Dermis microvascular lymphatic vessel endothelial cell (primary cell): ENCODE results near the gene LHX4. TPM values are rescaled to one million over a fixed set of nuclear protein-coding genes. Genes with fewer than 3 reads are reported as not detected.

Experiments
- DNase-seq, 2 donors: peaks; one replicate each; pipeline versions ENCODE4 v3.0.0 to v3.0.0-alpha.2; 2010; ENCODE audit warnings: low read depth in 2 of 2
- total RNA-seq: library from RNA; depleted of rRNA; stranded (reverse); fragments of >200 nt; gene quantifications from 2 replicates; pipeline ENCODE4 v1.2.1, GENCODE V29; 2014

LHX4 gene
- total RNA-seq, 1 donor from 2014 or later, result not detected

DNA sequence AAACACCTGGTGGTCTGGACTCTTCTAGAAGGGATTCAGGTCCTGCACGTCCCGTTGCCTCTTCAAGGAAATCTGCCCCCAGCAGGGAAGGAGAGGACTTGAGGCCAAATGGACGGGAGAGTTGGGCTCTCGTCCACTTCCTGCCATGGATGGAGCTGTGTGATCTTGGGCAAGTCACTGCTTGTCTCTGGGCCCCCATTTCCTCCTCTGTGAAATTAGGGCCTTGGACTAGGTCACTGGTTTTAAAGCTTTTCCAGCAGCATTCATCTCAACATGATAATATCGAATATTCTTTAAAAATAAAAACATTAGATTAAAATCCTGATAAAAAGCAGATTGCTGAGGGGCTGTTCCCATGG is 26.9 kb downstream of the LHX4 start:
- no peak for DNase-seq

DNA sequence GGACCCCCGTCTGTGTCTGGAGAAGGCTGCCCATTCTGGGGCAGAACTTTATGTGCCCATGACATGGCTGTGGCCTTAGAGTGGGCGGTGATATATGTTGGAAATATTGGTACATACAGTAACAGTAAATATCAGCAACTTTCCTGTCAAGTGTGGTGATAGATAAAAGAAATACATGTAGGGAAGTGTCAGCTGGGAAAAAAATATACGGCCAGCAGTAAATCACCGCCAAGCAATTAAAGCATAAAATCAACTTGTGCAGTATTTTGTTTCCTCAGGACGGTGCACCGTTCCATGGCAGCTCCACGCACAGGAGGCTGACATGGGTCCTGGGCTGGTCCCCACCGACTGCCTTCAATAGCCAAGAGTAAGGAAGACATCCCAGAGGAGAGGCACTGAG is 27.4 kb downstream of the LHX4 start:
- no peak for DNase-seq

DNA sequence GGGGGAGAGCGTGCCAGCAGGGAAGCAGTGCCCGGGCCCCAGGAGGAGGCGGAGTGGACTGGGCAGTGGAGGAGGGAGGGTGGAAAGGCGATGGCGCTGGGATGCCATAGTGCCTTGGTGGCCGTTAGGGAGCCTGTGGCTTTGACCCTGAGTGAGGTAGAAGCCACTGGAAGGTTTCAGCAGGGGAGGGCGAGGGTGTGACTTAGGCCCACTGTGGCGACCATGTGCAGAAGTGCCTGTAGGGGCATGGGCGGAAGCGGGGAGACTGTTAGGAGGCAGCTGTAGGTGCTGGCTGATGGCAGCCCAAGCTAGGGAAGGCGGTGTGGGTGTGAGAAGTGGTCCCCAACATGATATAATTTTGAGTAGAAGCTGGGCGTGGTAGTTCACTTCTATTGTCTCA is 28.2 kb downstream of the LHX4 start:
- no peak for DNase-seq

DNA sequence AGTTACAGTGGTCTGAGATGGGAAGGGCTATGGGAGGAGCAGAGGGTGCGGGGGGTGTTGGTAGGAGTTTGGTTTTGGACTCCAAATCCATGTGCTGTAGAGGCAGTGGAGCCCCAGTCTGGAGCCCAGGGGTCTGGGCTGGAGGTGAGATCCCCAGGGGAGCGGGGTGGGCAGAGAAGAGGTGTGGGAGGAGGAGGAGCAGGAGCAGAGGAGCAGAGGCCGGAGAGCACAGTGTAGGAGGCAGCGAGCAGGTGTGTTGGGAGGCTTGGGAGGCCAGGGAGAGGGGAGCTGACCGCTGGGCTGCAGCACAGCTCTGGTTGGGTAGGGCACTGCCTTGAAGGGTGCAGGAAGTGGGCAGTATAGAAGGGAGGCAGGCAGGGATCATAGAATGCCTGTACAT is 28.9 kb downstream of the LHX4 start:
- no peak for DNase-seq

DNA sequence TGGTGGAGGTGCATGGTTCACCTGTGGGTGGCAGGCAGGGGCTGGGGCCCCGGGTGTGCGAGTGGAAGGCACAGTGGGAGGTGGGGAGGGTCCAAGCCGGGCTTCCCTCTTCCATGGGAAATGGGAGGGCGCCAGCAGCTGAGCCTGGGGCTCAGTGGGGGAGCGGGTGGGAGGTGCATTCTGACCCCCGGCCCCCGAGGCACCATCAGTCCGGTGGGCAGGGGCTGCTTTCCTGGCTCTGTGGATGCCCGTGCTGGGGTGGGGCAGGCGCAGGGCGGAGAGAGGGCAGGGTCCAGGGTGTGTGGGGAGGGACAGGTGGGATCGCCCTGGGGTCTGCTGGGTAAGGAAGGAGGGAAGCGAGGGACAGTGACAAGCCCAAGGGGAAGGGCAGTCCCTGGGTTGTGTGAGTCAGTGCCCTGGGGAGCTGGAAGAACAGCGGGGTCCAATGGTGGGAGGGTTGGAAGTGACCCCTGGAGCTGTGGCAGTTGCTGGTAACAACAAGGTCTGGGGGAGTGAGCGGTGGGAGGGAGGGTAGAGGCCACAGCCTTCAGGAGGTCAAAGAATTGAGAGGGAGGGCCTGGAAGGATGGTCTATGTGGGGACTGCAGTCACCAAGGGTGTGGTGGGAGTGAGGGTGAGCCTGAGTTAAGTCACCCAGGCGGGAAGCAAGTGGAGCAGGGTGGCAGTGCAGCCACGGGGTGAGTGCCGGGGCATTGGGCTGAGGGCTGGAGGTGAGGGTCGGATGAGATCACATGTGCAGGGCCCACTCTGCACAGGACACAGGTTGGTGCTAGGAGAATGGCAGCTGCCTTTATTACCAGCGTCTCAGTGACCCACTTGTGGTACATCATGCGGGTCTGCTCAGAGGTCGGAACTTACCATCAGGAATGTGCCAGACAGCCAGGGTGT is 29.6 kb downstream of the LHX4 start:
- no peak for DNase-seq

DNA sequence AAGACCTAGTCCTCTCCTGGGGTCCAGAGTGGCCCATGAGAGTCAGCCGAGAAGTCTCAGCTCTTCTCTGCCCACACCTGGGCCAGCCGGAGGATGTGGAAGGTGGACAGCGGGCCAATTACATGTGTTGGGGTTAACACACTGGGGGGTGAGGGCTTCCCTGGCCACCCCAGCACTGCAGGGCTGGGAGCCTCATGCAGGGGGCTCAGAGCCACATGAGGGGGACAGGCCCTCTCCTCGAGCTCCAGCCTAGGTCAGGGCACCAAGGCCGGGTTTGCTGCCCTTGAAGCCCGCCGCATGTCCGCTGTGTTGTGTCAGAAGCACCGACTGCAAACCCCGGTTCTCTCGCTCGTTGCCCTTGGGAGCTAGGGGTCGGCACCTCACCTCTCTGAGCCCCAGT is 30.5 kb downstream of the LHX4 start:
- no peak for DNase-seq

DNA sequence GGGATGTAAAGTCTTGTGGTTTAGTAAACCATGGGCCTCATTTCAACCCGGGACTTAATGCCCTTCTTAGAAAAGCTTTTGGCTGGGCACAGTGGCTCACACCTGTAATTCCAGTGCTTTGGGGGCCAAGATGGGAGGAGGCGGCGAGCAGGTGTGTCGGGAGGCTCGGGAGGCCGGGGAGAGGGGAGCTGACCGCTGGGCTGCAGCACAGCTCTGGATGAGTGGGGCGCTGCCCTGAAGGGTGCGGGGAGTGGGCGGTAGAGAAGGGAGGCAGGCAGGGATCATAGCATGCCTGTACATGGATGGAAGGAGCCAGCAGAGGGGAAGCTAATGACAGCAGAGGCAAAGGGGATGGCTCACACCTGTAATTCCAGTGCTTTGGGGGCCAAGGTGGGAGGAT is 31.0 kb downstream of the LHX4 start:
- no peak for DNase-seq

DNA sequence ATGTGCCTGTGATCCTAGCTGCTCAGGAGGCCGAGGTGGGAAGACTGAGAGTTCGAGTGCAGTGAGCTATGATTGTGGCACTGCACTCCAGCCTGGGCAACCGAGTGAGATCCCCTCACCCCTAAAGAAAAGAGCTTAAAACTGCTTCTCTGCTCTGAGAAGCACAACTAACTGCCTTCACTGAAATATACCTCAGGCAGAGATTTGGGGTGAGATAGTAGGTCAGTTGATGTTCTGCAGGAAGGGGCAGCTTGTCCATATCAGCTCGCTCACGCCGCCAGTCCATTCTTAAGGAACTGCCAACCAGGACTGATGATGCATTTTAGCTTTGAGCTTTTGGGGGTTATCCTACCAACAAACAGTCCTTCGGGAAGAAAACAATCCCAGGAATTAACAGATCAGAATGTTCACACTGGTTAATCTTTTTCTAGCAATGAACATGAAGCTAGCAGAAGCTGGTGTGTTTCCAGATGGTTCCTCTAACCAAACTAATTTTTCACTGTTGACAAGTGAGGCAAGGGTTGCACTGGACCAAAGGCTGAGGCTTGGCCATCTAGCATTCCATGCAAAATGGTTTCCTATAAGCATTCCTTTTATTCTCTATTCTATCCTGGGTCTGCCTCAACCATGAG is 31.6 kb downstream of the LHX4 start:
- no peak for DNase-seq

DNA sequence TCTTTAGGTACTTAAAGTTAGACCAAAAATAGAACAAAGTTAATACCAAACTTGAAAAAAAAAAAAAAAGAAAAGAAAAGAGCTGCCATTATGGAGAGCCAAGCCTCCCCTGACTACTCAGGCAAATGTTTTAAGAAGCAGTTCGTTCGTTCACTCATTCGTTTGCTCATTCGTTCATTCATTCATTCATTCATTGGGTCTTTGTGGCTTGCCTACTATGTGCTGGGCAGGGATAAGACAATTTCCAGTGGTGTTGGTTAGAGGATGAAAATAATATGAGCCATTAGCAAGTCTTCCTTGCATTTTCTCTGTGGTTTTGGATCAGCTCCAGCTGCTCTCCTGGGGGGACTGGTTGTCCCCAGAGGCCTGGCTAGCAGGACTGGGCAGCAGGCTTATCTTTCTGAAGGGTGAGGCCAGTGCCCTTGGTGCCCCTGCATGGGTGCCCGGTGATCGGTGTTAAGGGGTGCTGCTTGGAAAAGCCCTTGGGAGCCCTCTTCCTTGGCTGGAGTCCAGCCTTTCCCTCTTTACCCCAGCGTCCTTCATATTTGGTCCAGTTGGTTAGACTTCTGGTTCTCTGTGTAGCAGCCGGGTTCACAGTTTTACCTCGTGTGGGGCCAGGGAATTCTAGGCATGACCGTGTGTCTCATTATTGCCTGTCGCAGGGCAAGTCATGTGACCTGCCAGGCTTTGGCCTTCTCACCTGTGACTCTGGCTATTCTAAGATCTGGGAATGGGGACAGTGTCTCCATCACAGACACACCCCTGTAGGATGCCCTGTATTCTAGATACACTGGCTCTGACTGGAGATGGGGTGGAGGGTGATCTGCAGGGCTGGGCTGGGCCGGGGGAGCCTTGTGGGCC is 32.8 kb downstream of the LHX4 start:
- no peak for DNase-seq

DNA sequence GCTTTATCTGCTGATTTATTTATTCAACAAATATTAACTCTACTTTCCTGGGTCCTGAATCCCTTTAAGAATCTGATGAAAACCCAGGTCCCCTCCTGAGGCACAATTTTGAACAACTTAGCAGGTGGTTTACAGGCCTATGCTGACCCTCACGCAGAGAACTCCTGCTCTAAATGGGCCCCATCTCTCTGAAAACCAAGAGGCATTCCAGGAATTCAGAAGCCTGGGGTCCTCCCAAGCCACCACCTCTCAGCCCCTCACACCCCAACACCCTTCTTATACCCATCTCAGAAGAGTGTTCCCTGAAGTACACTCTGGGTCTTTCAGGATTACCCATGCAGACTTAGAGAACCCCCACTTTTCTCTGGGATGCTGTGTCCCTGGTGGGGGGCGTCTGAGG is 34.5 kb downstream of the LHX4 start:
- no peak for DNase-seq

DNA sequence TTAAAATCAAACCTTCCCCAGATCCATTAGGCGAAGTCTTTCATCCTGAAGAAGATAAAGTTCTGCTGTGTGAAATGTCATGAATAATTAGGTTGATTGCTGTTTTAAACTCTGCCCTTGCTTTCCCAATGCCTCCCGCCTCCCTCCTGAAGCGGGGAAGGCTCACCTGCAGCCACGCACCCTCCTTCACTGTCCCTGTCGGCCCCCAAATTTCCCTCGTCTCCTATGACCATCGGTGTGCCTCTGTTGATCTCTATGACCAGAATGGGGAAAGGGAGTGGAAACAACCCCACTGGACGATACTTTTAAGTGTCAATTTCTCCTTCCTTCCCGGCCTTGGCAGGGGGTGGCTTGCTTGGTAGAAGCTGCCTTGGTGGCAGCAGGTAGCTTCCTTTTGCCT is 35.1 kb downstream of the LHX4 start:
- DNase-seq, result no peak

DNA sequence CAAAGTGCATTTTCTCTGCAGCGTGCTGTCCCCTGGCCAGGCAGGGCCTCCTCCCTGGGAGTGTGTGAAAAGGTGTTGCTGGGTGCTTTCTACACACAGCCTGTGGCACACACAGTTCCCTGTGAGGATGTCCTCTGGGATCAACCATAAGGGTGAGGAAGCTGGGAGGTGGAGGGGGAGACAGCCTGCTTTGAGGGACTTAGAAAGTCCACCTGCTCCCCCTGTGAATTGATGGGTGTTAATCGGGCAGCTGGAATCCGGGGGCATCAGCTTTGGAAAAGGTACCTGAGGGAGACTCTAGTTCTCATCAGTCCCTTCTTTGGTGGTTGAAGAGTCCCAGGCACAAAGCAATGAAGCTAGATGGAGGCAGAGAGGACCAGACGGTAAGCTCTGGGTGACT is 35.8 kb downstream of the LHX4 start:
- DNase-seq, result no peak

DNA sequence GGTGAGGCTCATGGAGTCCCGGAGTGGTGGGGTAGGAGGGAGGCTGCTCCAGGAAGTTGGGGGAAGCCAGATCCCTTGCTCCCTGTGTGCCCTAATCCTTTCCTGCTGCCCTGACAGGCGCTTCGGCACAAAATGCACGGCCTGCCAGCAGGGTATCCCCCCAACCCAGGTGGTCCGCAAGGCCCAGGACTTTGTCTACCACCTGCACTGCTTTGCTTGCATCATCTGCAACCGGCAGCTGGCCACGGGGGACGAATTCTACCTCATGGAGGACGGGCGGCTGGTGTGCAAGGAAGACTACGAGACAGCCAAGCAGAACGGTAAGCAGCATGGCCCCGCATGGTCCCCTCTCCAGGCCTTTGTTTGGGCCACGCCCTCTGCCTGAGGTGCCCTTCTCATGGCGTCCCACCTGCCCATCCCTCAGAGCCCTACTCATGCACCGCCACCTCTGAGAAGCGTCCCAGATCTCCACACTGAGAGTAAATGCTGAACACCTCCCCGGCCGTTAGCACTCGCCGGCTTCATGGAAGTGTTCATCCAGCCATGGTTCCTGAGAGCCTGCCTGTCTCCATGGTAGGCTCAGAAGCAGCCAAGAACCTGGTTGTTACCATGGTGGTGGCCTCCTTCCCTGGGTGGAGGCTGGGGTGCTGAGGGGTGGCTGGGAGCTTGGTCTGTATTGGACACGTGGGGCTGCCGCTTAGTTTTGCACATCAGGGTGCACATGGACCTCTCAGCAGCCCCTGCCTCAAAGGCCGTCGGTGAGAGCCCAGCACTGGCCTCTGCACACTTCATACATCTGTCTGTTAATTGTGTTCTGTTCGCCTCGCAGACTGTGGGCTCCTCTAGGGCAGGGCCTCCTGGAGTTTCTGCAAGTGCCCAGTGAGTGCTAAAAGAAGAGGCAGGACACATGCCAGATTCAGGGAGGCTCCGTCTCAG is 36.5 kb downstream of the LHX4 start:
- DNase-seq, result no peak

DNA sequence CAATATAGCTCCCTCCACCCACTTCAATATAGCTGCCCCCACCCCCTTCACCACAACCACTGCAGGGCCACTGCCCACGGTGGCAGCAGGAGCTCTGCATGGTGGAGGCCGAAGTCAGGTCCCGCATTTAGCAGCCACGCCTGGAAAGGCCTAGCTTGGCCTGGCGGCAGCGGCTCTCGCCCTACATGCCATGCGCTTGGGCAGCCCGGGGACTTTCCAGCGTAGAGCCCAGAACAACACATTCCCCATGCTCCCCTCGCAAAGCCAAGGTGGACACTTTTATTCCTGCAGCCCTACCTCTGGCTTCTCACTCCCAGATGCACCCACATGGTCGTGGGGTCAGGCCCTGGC is 37.1 kb downstream of the LHX4 start:
- no peak for DNase-seq

DNA sequence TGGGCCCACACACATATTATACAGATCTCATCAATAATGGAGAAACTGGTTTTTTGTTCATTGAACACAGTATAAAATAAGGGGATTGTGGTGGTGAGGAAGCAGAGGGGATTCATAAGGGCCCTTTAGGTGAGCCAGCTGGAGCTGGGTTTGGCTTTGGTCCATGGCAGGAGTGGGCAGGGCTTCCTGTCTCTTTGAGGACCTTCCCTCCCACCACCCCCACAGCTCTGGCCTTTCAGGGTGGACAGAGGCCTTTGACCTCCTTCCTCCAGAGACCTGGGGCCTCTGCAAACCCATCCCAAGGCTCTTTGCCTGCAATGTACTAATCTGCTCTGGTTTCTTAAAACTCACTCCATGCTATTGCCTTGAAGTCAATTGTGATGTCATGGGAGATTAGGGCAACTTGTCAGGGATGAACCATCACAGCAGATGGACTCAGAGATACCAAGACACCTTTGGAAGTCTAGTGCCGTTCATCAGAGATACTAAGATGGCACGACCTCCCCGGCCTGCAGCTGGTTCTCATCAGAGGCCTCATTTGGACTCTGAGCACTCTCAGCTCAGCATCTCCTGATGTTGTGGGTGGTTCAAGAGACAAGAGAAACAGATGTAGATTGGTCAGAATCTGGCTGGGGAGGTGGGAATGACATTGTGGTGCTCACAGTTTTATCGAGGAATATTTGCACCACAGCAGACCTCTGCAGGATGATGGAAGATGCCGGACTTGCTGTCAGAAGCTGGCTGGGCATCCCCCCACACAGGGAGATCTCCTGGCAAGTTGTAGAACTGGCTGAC is 37.9 kb downstream of the LHX4 start:
- no peak for DNase-seq

DNA sequence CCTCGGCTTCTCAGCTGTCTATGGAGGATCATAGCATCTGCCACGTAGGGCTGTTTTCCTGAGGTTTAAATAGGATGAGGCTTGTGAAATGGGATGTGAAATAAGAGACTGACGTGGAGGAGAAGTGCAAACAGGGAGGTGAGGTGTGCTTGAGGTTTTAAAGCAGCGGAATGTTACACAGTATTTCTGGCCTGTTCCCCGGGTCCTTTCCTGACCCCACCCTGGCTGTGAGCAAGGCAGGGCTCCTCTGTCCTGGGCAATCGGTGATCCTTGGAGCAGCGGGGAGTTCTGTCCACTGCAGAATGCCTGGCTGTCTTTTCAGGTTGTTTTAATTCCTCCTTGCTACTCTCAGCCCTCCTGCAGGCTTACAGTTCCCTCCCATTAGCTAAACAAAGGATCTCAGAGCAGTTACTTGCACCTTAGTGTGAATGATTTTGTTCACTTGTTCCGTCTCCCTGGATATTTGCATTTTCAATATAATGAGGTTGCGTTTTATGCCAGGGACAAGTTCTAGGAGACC is 38.6 kb downstream of the LHX4 start:
- no peak for DNase-seq

DNA sequence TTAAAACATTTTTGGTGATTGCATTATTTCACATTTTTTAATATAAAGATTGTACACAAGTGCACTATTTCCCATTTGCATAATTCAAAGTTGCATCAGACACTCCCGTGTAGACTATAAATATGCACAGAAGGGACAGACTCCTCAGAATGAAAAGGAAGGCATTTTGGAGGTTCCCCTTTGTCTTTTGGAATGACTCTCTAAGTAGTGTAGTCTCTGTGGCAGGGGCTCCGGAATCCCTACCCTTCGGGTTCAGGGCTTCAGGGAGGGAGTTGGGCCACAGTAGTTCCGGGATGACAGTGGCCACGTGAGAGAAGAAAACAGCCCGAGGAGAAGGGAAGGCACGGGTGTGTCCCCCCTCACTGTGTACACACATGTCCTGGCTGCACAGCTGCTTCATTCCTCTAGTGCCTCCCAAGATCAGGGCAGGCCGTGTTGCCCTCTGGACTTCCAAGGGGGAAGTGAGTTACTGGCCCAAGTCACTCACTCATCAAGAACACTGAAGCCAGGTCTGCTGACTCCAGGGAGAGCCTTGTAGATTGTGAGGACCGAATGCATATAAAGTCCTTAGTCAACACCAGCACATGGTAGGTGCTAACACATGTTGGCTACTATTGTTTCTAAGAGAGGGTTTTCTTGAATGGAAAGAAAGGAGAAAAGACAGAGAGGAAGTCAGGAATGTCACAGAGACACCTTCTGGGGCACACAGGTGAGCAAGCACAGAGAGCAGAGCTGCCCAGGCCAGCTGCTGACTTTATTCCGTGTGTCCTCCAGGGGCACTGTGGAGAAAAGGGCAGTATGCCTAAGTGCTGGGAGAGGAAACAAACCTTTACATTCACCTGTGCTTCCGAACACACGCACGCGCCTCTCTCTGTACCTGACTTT is 39.8 kb downstream of the LHX4 start:
- DNase-seq, result no peak

DNA sequence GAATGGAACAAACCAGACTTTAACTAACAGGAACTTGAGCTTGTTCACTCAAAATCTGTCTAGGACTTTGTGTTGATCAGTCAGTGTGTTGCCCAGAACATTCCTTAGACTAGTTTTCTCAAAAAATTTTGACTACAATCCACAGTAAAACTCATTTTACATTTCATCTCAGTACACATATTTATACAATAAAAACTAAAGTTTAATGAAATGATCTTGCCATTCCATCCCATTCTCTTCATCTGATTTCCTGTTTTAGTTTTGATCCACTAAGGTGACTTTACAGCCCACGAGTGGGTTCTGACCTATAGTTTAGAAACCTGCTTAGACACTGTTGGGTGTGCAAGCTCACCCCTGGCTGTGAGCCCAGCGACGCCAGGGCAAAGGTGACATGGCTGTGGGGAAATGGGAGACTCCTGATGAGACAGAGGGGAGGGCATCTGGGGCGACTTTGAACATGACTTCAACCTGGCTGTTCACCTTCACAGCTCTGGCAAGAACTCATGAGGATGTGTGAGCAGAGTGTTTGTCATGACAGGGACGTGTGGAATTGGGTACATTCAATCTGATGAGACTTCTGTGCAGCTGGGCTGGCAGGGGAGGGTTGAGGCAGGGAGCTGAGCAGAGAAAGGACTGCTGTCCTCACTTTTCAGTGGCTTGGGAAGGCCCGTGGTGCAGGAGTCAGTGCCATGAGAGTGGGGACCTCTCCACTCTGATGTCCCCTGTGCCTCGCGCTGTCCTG is 40.6 kb downstream of the LHX4 start:
- no peak for DNase-seq
